ENCODE measurements around the gene C7orf33.
"Not testable (repeated sequence)": the region's sequence is repeated elsewhere in the genome, so short reads cannot be mapped to it uniquely, and the experiment has no call there.

The C7orf33 gene

GRCh38 chr7:148590471-148590870 is at the start of gene C7orf33:
Gene C7orf33, plus strand, starts transcription at chr7:148590766. Its CDS starts 160 bp downstream, at chr7:148590926.
- DNase-seq (ENCODE audit: low read depth in 3 of 3) = no peak

GRCh38 chr7:148541891-148542504 is 48.6 kb upstream of the C7orf33 start:
- DNase-seq (ENCODE audit: low read depth in 3 of 3) = no peak

GRCh38 chr7:148543302-148543701 is 47.3 kb upstream of the C7orf33 start:
- DNase-seq (ENCODE audit: low read depth in 3 of 3) = no peak

- no peak for DNase-seq (ENCODE audit: low read depth in 3 of 3)
These were observed 45.4 kb upstream of the C7orf33 start for GRCh38 chr7:148545172-148545571.

GRCh38 chr7:148545932-148546331 is 44.6 kb upstream of the C7orf33 start:
- no peak for DNase-seq (ENCODE audit: low read depth in 3 of 3)

GRCh38 chr7:148546857-148547256 is 43.7 kb upstream of the C7orf33 start:
- no peak for DNase-seq (ENCODE audit: low read depth in 3 of 3)

- no peak for DNase-seq (ENCODE audit: low read depth in 3 of 3)
These were observed 42.6 kb upstream of the C7orf33 start for GRCh38 chr7:148547951-148548350.

GRCh38 chr7:148553979-148554378 is 36.6 kb upstream of the C7orf33 start:
- no peak for DNase-seq (ENCODE audit: low read depth in 3 of 3)

GRCh38 chr7:148556892-148557291 is 33.7 kb upstream of the C7orf33 start:
- no peak for DNase-seq (ENCODE audit: low read depth in 3 of 3)

GRCh38 chr7:148558914-148559313 is 31.7 kb upstream of the C7orf33 start:
- no peak for DNase-seq (ENCODE audit: low read depth in 3 of 3)

- no peak for DNase-seq (ENCODE audit: low read depth in 3 of 3)
These were observed 29.5 kb upstream of the C7orf33 start for GRCh38 chr7:148561099-148561498.

- DNase-seq (ENCODE audit: low read depth in 3 of 3) = no peak
These were observed 26.8 kb upstream of the C7orf33 start for GRCh38 chr7:148563583-148564274.

- DNase-seq (ENCODE audit: low read depth in 3 of 3) = not testable (repeated sequence)
These were observed 26.2 kb upstream of the C7orf33 start for GRCh38 chr7:148564275-148564951.

GRCh38 chr7:148566736-148567135 is 23.8 kb upstream of the C7orf33 start:
- no peak for DNase-seq (ENCODE audit: low read depth in 3 of 3)

- DNase-seq (ENCODE audit: low read depth in 3 of 3) = no peak
These were observed 23.0 kb upstream of the C7orf33 start for GRCh38 chr7:148567524-148567923.

GRCh38 chr7:148570510-148570909 is 20.1 kb upstream of the C7orf33 start:
- DNase-seq (ENCODE audit: low read depth in 3 of 3) = no peak

- not testable (repeated sequence) for DNase-seq (ENCODE audit: low read depth in 3 of 3)
These were observed 19.6 kb upstream of the C7orf33 start for GRCh38 chr7:148570973-148571372.

- DNase-seq (ENCODE audit: low read depth in 3 of 3) = no peak
These were observed 19.2 kb upstream of the C7orf33 start for GRCh38 chr7:148571381-148571780.

GRCh38 chr7:148572067-148572522 is 18.5 kb upstream of the C7orf33 start:
- DNase-seq (ENCODE audit: low read depth in 3 of 3) = no peak

GRCh38 chr7:148573581-148573980 is 17.0 kb upstream of the C7orf33 start:
- not testable (repeated sequence) for DNase-seq (ENCODE audit: low read depth in 3 of 3)

GRCh38 chr7:148575640-148576411 is 14.7 kb upstream of the C7orf33 start:
- DNase-seq (ENCODE audit: low read depth in 3 of 3) = peak; percentile 48 to 53 (median 50)

GRCh38 chr7:148579366-148579765 is 11.2 kb upstream of the C7orf33 start:
- DNase-seq (ENCODE audit: low read depth in 3 of 3) = no peak

Measured in stimulated activated CD4-positive, alpha-beta T cell treated with anti-CD3 and anti-CD28 coated beads, TNF-alpha, amount 100 ng/mL, for 4 hours (primary cell).